Neural progenitor cell (in vitro differentiated cells): ENCODE results near the gene WDR27.

ENCODE experiments used
- EZH2phosphoT487 ChIP-seq: fragments of 200-600 bp; sonication (generic); IDR thresholded peaks from 2 replicates; pipeline ENCODE4 v1.6.1; 2017; ENCODE audit warnings: antibody characterized with exemption
- TF ChIP-seq, protein P1 (sequence below): fragments of 200-600 bp; sonication (generic); IDR thresholded peaks from 2 replicates; pipeline ENCODE4 v1.5.1; 2017; ENCODE audit warnings: antibody characterized with exemption, mild to moderate bottlenecking

DNA sequence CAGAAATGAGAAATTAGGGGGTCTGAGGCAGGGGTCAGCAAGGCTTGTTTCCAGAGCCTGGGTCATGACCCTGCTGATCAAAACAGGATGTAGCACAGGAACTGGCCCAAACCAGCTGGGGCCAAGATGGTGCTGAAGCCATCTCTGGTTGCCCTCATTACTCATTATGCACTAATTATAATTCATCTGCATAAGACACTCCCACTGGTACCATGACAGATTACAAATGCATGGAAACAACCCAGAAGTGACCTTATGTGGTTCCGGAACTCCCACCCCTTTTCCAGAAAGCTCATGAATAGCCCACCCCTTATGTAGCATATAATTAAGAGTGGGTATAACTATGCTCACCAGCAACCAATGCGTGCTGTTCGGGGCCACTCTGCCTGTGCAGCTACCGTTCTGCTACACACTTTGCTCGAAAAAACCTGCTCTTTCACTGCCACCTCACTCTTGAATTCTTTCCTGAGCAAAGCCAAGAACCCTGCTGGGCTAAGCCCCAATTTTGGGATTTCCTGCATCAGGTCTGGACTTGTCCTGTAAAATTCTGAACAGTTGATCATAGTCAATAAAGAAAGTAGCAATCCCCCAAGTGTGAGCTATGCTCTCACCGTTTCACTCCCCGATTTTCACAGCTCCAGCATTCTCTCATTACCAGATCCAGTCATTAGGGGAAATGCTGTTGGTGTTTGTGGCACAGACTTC, 122.3 kb downstream of the WDR27 start:
- TF ChIP-seq, protein P1, sequence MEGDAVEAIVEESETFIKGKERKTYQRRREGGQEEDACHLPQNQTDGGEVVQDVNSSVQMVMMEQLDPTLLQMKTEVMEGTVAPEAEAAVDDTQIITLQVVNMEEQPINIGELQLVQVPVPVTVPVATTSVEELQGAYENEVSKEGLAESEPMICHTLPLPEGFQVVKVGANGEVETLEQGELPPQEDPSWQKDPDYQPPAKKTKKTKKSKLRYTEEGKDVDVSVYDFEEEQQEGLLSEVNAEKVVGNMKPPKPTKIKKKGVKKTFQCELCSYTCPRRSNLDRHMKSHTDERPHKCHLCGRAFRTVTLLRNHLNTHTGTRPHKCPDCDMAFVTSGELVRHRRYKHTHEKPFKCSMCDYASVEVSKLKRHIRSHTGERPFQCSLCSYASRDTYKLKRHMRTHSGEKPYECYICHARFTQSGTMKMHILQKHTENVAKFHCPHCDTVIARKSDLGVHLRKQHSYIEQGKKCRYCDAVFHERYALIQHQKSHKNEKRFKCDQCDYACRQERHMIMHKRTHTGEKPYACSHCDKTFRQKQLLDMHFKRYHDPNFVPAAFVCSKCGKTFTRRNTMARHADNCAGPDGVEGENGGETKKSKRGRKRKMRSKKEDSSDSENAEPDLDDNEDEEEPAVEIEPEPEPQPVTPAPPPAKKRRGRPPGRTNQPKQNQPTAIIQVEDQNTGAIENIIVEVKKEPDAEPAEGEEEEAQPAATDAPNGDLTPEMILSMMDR = no peak
- TF ChIP-seq EZH2phosphoT487 = no peak
